GM12878 (cell line): ENCODE measurements around the gene ZNF511. TPM values are rescaled to one million over a fixed set of nuclear protein-coding genes. Genes with fewer than 3 reads are reported as not detected.

ENCODE experiments used
- ATAC-seq: fragments of 200-7000 bp; cut with Tn5 transposase; 3 replicates; pipeline ENCODE4 v1.9.1; 2020; ENCODE audit warnings: mild to moderate bottlenecking, moderate library complexity
- BruUV-seq: library from RNA; stranded (reverse); fragments of 400-500 nt; replicated peaks from 2 replicates; lab custom pipeline; 2021; lab: Mats Ljungman, UMichigan
- CTCF ChIA-PET: fragments of 300-600 bp; sonication (Branson Sonifier 250); formaldehyde crosslinking; extraction: SDS; loops from one replicate; lab custom pipeline; 2021; ENCODE audit warnings: inconsistent platforms; lab: Yijun Ruan, JAX
- POLR2A ChIA-PET: fragments of 350-600 bp; formaldehyde crosslinking; extraction: SDS; loops from one replicate; lab custom pipeline; 2021; ENCODE audit warnings: inconsistent platforms; lab: Charles Lee
- RAD21 ChIA-PET: fragments of 300-600 bp; sonication (Branson Sonifier 250); formaldehyde crosslinking; loops from one replicate; lab custom pipeline; 2023; ENCODE audit warnings: antibody characterized with exemption; ENCODE audit not compliant: unreplicated experiment; lab: Charles Lee
- SMC1A ChIA-PET: fragments of 300-600 bp; sonication (Branson Sonifier 250); formaldehyde crosslinking; loops from one replicate; lab custom pipeline; 2023; ENCODE audit not compliant: unreplicated experiment, uncharacterized antibody; lab: Charles Lee
- DNase-seq: peaks from one replicate; pipeline ENCODE4 v3.0.0-alpha.2; 2011; ENCODE audit warnings: low read depth, low spot score
- FAIRE-seq: peaks from 3 replicates; lab custom pipeline; 2011; peaks lifted over from hg19 to GRCh38; lab: Jason Lieb, UNC
- H2AFZ ChIP-seq: 2 replicates; pipeline ENCODE4 v1.6.0; 2011; ENCODE audit warnings: low read depth, low read length, control low read depth; ENCODE audit not compliant: control insufficient read depth
- H3K27ac ChIP-seq: 2 replicates; pipeline ENCODE4 v1.5.1; 2011; ENCODE audit warnings: control low read depth; ENCODE audit not compliant: control insufficient read depth, insufficient read depth
- H3K27me3 ChIP-seq, 2 experiments: replicated peaks in 1 of 2; 2 replicates each; pipeline versions ENCODE4 v1.6.0 to v1.6.1; 2011; ENCODE audit warnings: low read length in 1 of 2; ENCODE audit not compliant: control insufficient read depth in 2 of 2, insufficient read depth in 2 of 2
- H3K36me3 ChIP-seq, 2 experiments: 2 replicates each; pipeline ENCODE4 v1.5.1; 2011; ENCODE audit warnings: low read length in 1 of 2; ENCODE audit not compliant: control insufficient read depth in 2 of 2, insufficient read depth in 2 of 2
- H3K4me1 ChIP-seq: 2 replicates; pipeline ENCODE4 v1.6.1; 2011; ENCODE audit warnings: mild to moderate bottlenecking, low read length, moderate library complexity, mixed read lengths; ENCODE audit not compliant: control insufficient read depth, insufficient read depth
- H3K4me2 ChIP-seq: 2 replicates; pipeline ENCODE4 v1.6.0; 2011; ENCODE audit warnings: control low read depth; ENCODE audit not compliant: control insufficient read depth, insufficient read depth
- H3K4me3 ChIP-seq: fragments of 200-600 bp; sonication (generic); 2 replicates; pipeline ENCODE4 v1.5.1; 2016
- H3K79me2 ChIP-seq: 2 replicates; pipeline ENCODE4 v1.6.0; 2011; ENCODE audit warnings: low read length; ENCODE audit not compliant: control insufficient read depth, insufficient read depth
- H3K9ac ChIP-seq: 2 replicates; pipeline ENCODE4 v1.8.0; 2011; ENCODE audit warnings: low read length, control low read depth, mixed read lengths; ENCODE audit not compliant: control insufficient read depth, insufficient read depth
- H3K9me3 ChIP-seq: replicated peaks from 3 replicates; pipeline ENCODE4 v1.5.1; 2011; ENCODE audit warnings: mild to moderate bottlenecking, low read length; ENCODE audit not compliant: control insufficient read depth, insufficient read depth
- H4K20me1 ChIP-seq: 2 replicates; pipeline ENCODE4 v1.6.0; 2011; ENCODE audit not compliant: control insufficient read depth, insufficient read depth
- ASH2L ChIP-seq: fragments of 300-600, 200-600 bp; sonication (generic); IDR thresholded peaks from 2 replicates; pipeline ENCODE4 v1.6.1; 2017; ENCODE audit warnings: low read depth, mild to moderate bottlenecking, borderline replicate concordance
- BHLHE40 ChIP-seq, 2 experiments: fragments of 450-650 bp in 1 of 2; IDR thresholded peaks; 2 replicates each; pipeline ENCODE4 v1.6.1; 2011 to 2017; ENCODE audit warnings: low read depth in 2 of 2, borderline replicate concordance in 1 of 2, improper control_type of control experiment in 1 of 2, low read length in 1 of 2, mild to moderate bottlenecking in 1 of 2
- BMI1 ChIP-seq: fragments of 450-650 bp; IDR thresholded peaks from 2 replicates; pipeline ENCODE4 v1.6.1; 2016; ENCODE audit warnings: mild to moderate bottlenecking, moderate library complexity, borderline replicate concordance
- CBX5 ChIP-seq: sonication (generic); IDR thresholded peaks from 2 replicates; pipeline ENCODE4 v1.6.1; 2016; ENCODE audit warnings: low read depth, moderate library complexity, mild to moderate bottlenecking, inconsistent platforms
- EP300 ChIP-seq, 2 experiments: fragments of 150-350 bp in 1 of 2; IDR thresholded peaks; 2 replicates each; pipeline ENCODE4 v1.6.1; 2011 to 2012; ENCODE audit warnings: low read depth in 2 of 2, low read length in 2 of 2, borderline replicate concordance in 1 of 2, improper control_type of control experiment in 1 of 2, inconsistent platforms in 1 of 2; ENCODE audit not compliant: control insufficient read depth in 1 of 2
- FOS ChIP-seq: IDR thresholded peaks from 3 replicates; pipeline ENCODE4 v1.6.1; 2011; ENCODE audit warnings: borderline replicate concordance; ENCODE audit not compliant: insufficient read length; ENCODE audit errors: extremely low read depth
- NR2F1 ChIP-seq: fragments of 450-650 bp; conservative IDR thresholded peaks from 2 replicates; pipeline ENCODE4 v1.6.1; 2017; ENCODE audit warnings: mild to moderate bottlenecking
- RUNX3 ChIP-seq: IDR thresholded peaks from 2 replicates; pipeline ENCODE4 v1.6.1; 2012; ENCODE audit warnings: low read length, inconsistent platforms
- SIX5 ChIP-seq: IDR thresholded peaks from 2 replicates; pipeline ENCODE4 v1.6.1; 2011; ENCODE audit warnings: mild to moderate bottlenecking, low read depth, low read length, moderate library complexity; ENCODE audit not compliant: severe bottlenecking
- ZNF217 ChIP-seq: fragments of 450-650 bp; IDR thresholded peaks from 2 replicates; pipeline ENCODE4 v1.6.1; 2017; ENCODE audit warnings: antibody characterized with exemption, mild to moderate bottlenecking
- ZNF384 ChIP-seq: IDR thresholded peaks from 2 replicates; pipeline ENCODE4 v1.6.1; 2012; ENCODE audit warnings: low read depth, mild to moderate bottlenecking, low read length, improper control_type of control experiment, borderline replicate concordance
- ZNF622 ChIP-seq: fragments of 450-650 bp; IDR thresholded peaks from 2 replicates; pipeline ENCODE4 v1.6.1; 2017; ENCODE audit warnings: mild to moderate bottlenecking, inconsistent platforms
- WGBS: methylation state at CpG from one replicate; pipeline ENCODE4 v1.1.6; 2016; ENCODE audit warnings: low lambda C conversion rate; ENCODE audit not compliant: insufficient replicate concordance, insufficient coverage; ENCODE audit errors: missing lambda C conversion rate; 5-methylcytosine and 5-hydroxymethylcytosine counted together
- in situ Hi-C: fragments of 300-500 bp; cut with MboI; formaldehyde crosslinking; loops from 9 replicates; pipeline ENCODE4 v1.14.3; 2018; ENCODE audit warnings: mixed read lengths
- intact Hi-C: fragments of 100-400 bp; cut with micrococcal nuclease; formaldehyde crosslinking; loops from one replicate; pipeline ENCODE4 v1.14.2; 2022; ENCODE audit not compliant: unreplicated experiment
- polyA plus RNA-seq, 11 experiments: library from polyadenylated mRNA; depleted of rRNA in 4 of 11; unstranded in 6 of 11; stranded (reverse) in 5 of 11; fragments of >200 nt; fragmentation: Nextera tagmentation in 4 of 11; fragmentation: Illumina TruSeq in 1 of 11; extraction: Ambion mirVana in 4 of 11; extraction: Trizol in 1 of 11; gene quantifications; 1 replicate in 1 of 11; 2 replicates in 10 of 11; pipeline versions ENCODE4 v1.2.1 to v1.2.3, GENCODE V29; 2011 to 2016; ENCODE audit warnings: inconsistent platforms in 2 of 11, missing spikeins in 2 of 11, low read depth in 1 of 11
- total RNA-seq, 4 experiments: library from RNA; depleted of rRNA in 3 of 4; stranded (reverse); fragments of >200 nt in 3 of 4; fragmentation: Illumina TruSeq in 1 of 4; extraction: Trizol in 1 of 4; gene quantifications; 2 replicates each; pipeline versions ENCODE4 v1.2.1 to v1.2.3, GENCODE V29; 2013 to 2021

Gene ZNF511
- total and polyA plus RNA-seq, 10 of the 15 experiments (the other 5 are each of a cell fraction or from before 2014, with no cell fraction given) = 0.58 to 110 (median 32.0) TPM

GRCh38 chr10:133293810-133294119 is 14.9 kb upstream of the ZNF511 start:
- POLR2A ChIA-PET = no interaction called here
- Histone ChIP-seq H3K4me1 (no peaks in the 10 kb centered on the region), H3K27me3 (no peaks in the 10 kb centered on the region), H3K36me3 (peaks cover 19 to 31% of the 10 kb centered on the region in 2 experiments), H3K27ac (no peak overlapping the region), H3K4me2 (no peak overlapping the region)
- BruUV-seq = no TSS peak
- intact Hi-C loops = no loop called here
- no peak for DNase-seq
- no peak for FAIRE-seq
- no peak for TF ChIP-seq BMI1
- no peak for TF ChIP-seq SIX5
- TF ChIP-seq EP300 (IDR thresholded peaks at IDR 0.05; ENCODE audit: borderline replicate concordance in 1 of 2, control insufficient read depth in 1 of 2, low read depth in 2 of 2, low read length in 2 of 2) = no peak
- TF ChIP-seq BHLHE40 (IDR thresholded peaks at IDR 0.05; ENCODE audit: borderline replicate concordance in 1 of 2, low read depth in 2 of 2, low read length in 1 of 2) = no peak
- TF ChIP-seq ZNF384 = no peak
- no peak for TF ChIP-seq RUNX3
- no peak for TF ChIP-seq ZNF622
- no peak for TF ChIP-seq ZNF217
- no peak for TF ChIP-seq CBX5
- no peak for TF ChIP-seq FOS
- TF ChIP-seq NR2F1 = no peak
- TF ChIP-seq ASH2L = no peak
- TF ChIP-seq, all 136 proteins: peak for 0
- Histone ChIP-seq H3K4me3 (no peak overlapping the region), H3K79me2 (no peaks in the 10 kb centered on the region), H3K9ac (no peak overlapping the region), H2AFZ (no peak overlapping the region), H3K9me3 (no peaks in the 10 kb centered on the region), H4K20me1 (no peaks in the 10 kb centered on the region)
- ChIA-PET CTCF (interaction anchor here (1.3 kb wide), 1 partner anchor 13 kb away, joined by 3 read pairs; no protein-coding TSS in a partner anchor), SMC1A (no interaction called here), RAD21 (no interaction called here)
- WGBS = 94% methylated on average over 10 of the region's 10 CpGs
- in situ Hi-C loops = no loop called here
- no peak for ATAC-seq
